Loucy (cell line): Measurements from ENCODE around the gene PTOV1.

Source experiments
- H2AFZ ChIP-seq: fragments of 200-600 bp; sonication (generic); 2 replicates; pipeline ENCODE4 v1.6.0; 2016; ENCODE audit warnings: antibody characterized with exemption, mild to moderate bottlenecking, low read length, moderate library complexity
- H3F3A ChIP-seq: fragments of 200-600 bp; 2 replicates; pipeline ENCODE4 v1.6.0; 2016; ENCODE audit warnings: antibody characterized with exemption, low read depth, mild to moderate bottlenecking
- H3K27me3 ChIP-seq: fragments of 200-600 bp; sonication (generic); 2 replicates; pipeline ENCODE4 v1.6.1; 2014; ENCODE audit warnings: low read length, mild to moderate bottlenecking; ENCODE audit not compliant: insufficient read depth, poor library complexity, severe bottlenecking
- H3K36me3 ChIP-seq: fragments of 200-600 bp; sonication (generic); 2 replicates; pipeline ENCODE4 v1.6.1; 2016; ENCODE audit warnings: low read length; ENCODE audit not compliant: insufficient read depth
- H3K4me1 ChIP-seq: fragments of 200-600 bp; sonication (generic); 2 replicates; pipeline ENCODE4 v1.5.1; 2014; ENCODE audit warnings: low read length, mild to moderate bottlenecking; ENCODE audit not compliant: insufficient read depth, poor library complexity, severe bottlenecking
- H3K4me2 ChIP-seq: fragments of 200-600 bp; sonication (generic); 2 replicates; pipeline ENCODE4 v1.6.0; 2014; ENCODE audit warnings: antibody characterized with exemption, low read length, low read depth, mild to moderate bottlenecking; ENCODE audit not compliant: poor library complexity, severe bottlenecking
- H3K4me3 ChIP-seq: fragments of 200-600 bp; sonication (generic); 2 replicates; pipeline ENCODE4 v1.5.1; 2014; ENCODE audit warnings: low read length, mild to moderate bottlenecking, mixed read lengths; ENCODE audit not compliant: poor library complexity, severe bottlenecking
- H3K79me2 ChIP-seq: fragments of 200-600 bp; sonication (generic); 2 replicates; pipeline ENCODE4 v1.6.1; 2014; ENCODE audit warnings: low read length; ENCODE audit not compliant: insufficient read depth
- H3K9ac ChIP-seq: fragments of 200-600 bp; sonication (generic); 2 replicates; pipeline ENCODE4 v1.6.0; 2014; ENCODE audit warnings: mild to moderate bottlenecking, low read depth, low read length, moderate library complexity; ENCODE audit not compliant: poor library complexity, severe bottlenecking
- H3K9me2 ChIP-seq: fragments of 200-600 bp; sonication (generic); replicated peaks from 2 replicates; pipeline ENCODE4 v1.6.1; 2016; ENCODE audit warnings: low read depth, low read length, mixed read lengths
- H3K9me3 ChIP-seq: fragments of 200-600 bp; sonication (generic); 2 replicates; pipeline ENCODE4 v1.6.1; 2014; ENCODE audit warnings: mild to moderate bottlenecking, antibody characterized with exemption, low read length, low read depth; ENCODE audit not compliant: insufficient read depth
- H4K20me1 ChIP-seq: fragments of 200-600 bp; sonication (generic); 2 replicates; pipeline ENCODE4 v1.6.0; 2014; ENCODE audit warnings: antibody characterized with exemption, low read length, mild to moderate bottlenecking; ENCODE audit not compliant: insufficient read depth, poor library complexity, severe bottlenecking
- EZH2phosphoT487 ChIP-seq: fragments of 200-600 bp; IDR thresholded peaks from 2 replicates; pipeline ENCODE4 v1.6.1; 2018; ENCODE audit warnings: antibody characterized with exemption, mild to moderate bottlenecking, moderate library complexity, borderline replicate concordance
- TF ChIP-seq, protein P1 (sequence below): fragments of 200-600 bp; sonication (generic); conservative IDR thresholded peaks from 2 replicates; pipeline ENCODE4 v1.5.1; 2014; ENCODE audit warnings: mild to moderate bottlenecking, antibody characterized with exemption, low read length

Gene PTOV1

DNA sequence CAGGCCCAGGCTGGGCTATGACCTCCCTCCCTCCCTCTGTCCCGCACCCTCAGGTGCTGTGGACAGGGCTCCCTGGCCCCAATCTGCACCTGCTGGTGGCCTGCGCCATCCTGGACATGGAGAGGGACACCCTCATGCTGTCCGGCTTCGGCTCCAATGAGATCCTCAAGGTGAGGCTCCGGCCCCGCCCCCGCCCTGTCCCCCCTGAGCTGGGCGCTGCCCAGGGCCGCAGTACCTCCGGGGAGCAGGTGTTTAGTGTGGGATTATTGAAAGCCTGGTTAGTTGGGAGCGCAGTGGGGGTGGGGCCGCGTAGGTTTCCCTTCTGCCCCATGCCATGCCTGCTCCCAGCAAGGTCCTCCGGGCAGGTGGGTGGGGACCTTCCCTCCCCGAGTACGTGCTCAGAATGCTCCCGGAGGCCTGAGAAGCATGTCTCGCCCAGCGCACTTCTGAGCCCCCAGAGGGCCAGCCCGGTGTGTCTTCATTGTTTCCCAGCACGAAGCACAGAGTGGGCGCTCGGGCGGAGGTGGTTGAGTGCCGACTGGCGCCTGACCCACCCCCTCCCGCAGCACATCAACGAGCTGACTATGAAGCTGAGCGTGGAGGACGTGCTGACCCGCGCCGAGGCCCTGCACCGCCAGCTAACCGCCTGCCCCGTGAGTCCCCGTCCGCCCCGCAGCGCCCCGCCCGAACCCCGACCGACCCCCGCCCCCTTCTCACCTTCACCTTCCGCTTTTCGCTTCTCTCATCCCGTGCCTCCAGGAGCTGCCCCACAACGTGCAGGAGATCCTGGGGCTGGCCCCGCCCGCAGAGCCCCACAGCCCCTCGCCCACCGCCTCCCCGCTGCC, 36.9 kb downstream of the PTOV1 start:
- H3K9me2 ChIP-seq = no peaks in the 10 kb centered on the region
- no peak overlapping the region for H3K9ac ChIP-seq
- no peak for TF ChIP-seq EZH2phosphoT487
- TF ChIP-seq, protein P1, sequence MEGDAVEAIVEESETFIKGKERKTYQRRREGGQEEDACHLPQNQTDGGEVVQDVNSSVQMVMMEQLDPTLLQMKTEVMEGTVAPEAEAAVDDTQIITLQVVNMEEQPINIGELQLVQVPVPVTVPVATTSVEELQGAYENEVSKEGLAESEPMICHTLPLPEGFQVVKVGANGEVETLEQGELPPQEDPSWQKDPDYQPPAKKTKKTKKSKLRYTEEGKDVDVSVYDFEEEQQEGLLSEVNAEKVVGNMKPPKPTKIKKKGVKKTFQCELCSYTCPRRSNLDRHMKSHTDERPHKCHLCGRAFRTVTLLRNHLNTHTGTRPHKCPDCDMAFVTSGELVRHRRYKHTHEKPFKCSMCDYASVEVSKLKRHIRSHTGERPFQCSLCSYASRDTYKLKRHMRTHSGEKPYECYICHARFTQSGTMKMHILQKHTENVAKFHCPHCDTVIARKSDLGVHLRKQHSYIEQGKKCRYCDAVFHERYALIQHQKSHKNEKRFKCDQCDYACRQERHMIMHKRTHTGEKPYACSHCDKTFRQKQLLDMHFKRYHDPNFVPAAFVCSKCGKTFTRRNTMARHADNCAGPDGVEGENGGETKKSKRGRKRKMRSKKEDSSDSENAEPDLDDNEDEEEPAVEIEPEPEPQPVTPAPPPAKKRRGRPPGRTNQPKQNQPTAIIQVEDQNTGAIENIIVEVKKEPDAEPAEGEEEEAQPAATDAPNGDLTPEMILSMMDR = no peak

DNA sequence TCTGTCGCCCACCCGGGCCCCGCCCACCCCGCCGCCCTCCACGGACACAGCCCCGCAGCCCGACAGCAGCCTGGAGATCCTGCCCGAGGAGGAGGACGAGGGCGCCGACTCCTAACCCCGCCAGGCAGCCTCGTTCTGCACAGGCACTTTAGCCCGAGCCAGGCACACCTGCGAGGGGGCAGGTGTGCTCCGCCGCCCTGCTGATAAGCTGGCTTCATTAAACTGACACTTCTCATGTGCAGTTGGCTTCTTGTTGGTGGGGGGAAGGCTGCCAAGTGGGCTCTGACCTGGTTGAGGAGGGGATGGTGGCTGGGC, 37.5 kb downstream of the PTOV1 start:
- no peak for TF ChIP-seq EZH2phosphoT487
- TF ChIP-seq, protein P1 = no peak
- no peaks in the 10 kb centered on the region for H3K9me3 ChIP-seq
- H3K4me3 ChIP-seq = no peak overlapping the region
- H3K9me2 ChIP-seq = no peaks in the 10 kb centered on the region
- H3K79me2 ChIP-seq = no peaks in the 10 kb centered on the region
- H3K4me2 ChIP-seq = no peak overlapping the region
- no peak overlapping the region for H3K9ac ChIP-seq
- no peaks in the 10 kb centered on the region for H3K4me1 ChIP-seq
- no peaks in the 10 kb centered on the region for H3F3A ChIP-seq
- no peak overlapping the region for H2AFZ ChIP-seq
- peaks cover 7% of the 10 kb centered on the region; the same call in 1 of the 2 replicates for H3K36me3 ChIP-seq
- H3K27me3 ChIP-seq = no peaks in the 10 kb centered on the region
- no peaks in the 10 kb centered on the region for H4K20me1 ChIP-seq

More for the DNA sequence above, 36.9 kb downstream of the PTOV1 start:
- Histone ChIP-seq H3F3A (no peaks in the 10 kb centered on the region), H3K36me3 (peaks cover 10% of the 10 kb centered on the region; the same call in 1 of the 2 replicates), H3K9me3 (no peaks in the 10 kb centered on the region), H2AFZ (no peak overlapping the region), H3K4me1 (no peaks in the 10 kb centered on the region), H3K79me2 (no peaks in the 10 kb centered on the region), H3K27me3 (no peaks in the 10 kb centered on the region), H3K4me3 (no peak overlapping the region), H4K20me1 (no peaks in the 10 kb centered on the region), H3K4me2 (no peak overlapping the region)

DNA sequence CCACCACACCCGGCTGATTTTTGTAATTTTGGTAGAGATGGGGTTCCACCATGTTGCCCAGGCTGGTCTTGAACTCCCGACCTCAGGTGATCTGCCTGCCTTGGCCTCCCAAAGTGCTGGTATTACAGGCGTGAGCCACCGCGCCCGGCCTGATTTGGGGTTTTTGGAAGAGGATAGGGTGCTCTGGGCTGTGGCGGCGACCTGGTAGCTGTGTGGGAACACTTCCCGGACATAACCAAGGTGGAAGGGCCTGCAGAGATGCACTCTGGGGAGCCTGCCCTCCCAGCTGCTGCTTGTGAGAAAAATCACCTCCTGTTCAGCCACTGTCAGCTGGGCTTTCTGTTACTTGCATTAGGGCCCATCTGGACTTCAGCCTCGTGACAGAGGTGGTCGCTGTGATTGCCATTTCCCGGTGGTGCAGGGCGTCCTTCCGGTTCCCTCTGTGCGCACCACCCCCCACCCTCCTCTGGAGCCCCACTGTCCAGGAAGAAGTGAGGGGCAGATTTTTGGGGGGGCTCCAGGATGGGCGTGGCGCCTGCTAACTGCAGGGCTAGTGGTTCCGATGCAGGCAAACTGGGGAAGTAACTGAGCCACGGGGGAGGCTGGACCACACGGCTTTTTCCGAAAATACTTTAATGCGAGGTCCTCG, 38.2 kb downstream of the PTOV1 start:
- Histone ChIP-seq H3F3A (no peaks in the 10 kb centered on the region), H3K36me3 (peaks cover 5% of the 10 kb centered on the region; the same call in 1 of the 2 replicates), H3K4me3 (no peak overlapping the region), H3K9ac (no peak overlapping the region), H3K9me2 (no peaks in the 10 kb centered on the region), H3K4me2 (no peak overlapping the region), H3K9me3 (no peaks in the 10 kb centered on the region), H3K79me2 (no peaks in the 10 kb centered on the region), H3K4me1 (no peaks in the 10 kb centered on the region), H2AFZ (no peak overlapping the region), H4K20me1 (no peaks in the 10 kb centered on the region), H3K27me3 (no peaks in the 10 kb centered on the region)
- TF ChIP-seq EZH2phosphoT487 = no peak
- TF ChIP-seq, protein P1 = no peak
